NCI-H446 (cell line): ENCODE data around the gene FBXL19.

Experiments used
- DNase-seq, 2 experiments: peaks; one replicate each; lab custom pipeline; 2025; lab: John Stamatoyannopoulos, UW

Gene FBXL19

GRCh38 chr16:30947541-30947858 lies 24.1 kb downstream of the FBXL19 start:
- DNase-seq = no peak

DNA sequence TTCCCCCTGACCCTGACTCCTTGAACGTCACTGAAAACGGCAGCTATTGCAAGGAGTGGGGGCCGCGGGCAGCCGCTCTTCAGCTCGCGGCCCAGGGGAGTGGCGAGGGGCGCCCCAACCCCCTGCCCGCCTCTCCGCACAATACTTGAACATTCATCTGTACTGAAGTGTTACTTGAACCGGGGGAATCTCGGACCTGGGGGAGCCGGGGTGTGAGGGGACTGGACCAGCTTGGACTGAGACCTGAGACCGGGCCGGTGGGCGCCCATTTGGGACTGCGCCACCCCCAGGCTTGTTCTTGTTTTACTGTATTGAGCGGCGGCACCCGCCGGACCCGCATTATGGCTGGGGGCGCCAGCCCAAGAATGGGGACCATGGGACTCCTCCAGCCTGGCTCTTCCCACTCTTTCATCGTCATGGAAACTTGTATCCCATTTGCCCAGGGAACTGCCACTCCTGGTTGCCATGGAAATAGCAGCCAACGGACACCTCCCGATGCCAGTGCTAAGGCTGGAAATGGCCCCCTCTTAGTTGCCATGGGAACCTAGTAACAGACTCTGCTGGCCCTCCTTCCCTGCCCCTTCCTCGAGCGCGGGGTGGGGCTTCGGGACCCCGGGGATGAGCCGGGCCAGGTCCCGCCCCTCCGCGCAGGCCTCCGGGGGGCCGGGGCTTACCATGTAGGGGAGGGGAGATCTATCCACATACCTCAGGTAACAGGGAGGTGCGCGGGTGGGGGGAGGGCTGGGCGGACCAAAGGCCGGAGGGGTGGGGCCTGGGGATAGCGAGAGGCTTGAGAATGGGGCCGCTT lies 24.7 kb downstream of the FBXL19 start:
- DNase-seq = peak; percentile 37 to 50

GRCh38 chr16:30948667-30949649 lies 25.6 kb downstream of the FBXL19 start, which contains the start of gene ORAI3:
Gene ORAI3, plus strand, starts transcription at chr16:30949068. Its CDS starts 222 bp downstream, at chr16:30949290.
- DNase-seq = peak in 1 of 2 experiments; percentile 17

DNA sequence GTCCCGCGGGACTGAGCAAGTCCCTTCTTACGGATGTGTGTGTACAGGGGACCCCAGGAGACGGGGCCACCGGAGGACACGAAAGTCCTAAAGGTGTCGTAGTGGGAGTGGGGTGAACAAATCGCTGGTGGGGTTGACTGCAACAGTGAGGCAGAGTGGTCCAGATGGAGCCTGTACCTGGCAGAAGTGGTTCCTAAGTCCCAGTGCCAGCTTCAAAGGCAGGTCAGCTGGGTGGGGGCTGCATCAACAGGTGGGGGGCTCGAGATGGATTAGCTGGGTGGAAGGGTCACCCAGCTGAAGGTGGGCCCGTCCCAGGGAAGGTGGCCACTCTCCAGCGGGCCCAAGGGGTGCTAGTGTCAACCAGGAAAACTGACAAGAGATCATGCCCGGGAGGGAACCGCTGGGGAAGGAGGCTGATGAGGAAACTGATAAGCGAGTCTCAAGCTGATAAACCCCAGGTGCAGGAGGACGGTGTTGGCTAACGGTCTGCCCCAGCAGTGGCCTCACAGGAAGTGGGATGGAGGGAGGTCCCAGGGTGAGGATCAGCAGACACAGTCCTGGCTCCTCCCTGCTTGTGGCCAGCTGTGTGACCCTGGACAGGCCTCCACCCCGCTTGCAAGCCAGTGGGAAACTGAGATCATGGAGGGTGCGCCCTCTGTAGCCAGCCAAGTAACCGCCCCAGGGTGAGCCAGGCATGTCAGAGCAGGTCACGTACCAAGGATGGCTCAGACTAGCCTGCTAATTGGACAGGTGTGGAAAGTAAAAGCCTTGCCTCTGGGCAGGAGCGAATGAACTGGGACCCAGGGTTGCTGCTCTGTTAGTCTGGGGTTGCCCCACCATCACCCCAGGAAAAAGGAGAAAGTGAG lies 26.5 kb downstream of the FBXL19 start:
- no peak for DNase-seq

DNA sequence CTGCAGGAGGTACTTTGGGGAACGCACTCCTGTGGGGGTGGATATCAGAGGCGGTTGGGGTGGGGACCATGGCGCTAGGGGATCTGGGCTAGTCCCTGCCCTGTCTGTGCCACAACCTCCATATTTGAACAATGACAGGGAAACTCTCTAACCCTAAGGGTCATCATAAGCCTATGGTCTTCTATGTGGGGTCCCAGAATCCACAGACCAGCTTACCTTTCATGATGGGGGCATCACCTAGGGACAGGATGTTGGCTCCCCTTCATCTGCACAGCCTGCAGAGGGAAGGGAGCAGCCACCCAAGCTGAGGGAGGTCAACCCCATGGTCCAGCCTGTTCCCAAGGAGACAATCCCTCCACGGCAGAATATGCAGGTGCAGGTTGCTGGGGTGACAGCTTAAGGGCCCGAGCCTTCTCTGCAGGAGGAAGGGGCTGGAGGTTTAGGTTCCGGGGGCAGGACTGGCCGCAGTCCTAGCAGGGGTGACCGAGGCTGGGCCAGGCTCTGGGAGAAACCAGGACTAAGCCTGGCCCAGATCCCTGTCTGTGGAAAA lies 27.2 kb downstream of the FBXL19 start:
- no peak for DNase-seq

GRCh38 chr16:30951193-30951592 lies 27.8 kb downstream of the FBXL19 start:
- no peak for DNase-seq

- peak in 1 of 2 experiments; percentile 47 for DNase-seq
Observed at GRCh38 chr16:30951750-30952149, 28.4 kb downstream of the FBXL19 start.

DNA sequence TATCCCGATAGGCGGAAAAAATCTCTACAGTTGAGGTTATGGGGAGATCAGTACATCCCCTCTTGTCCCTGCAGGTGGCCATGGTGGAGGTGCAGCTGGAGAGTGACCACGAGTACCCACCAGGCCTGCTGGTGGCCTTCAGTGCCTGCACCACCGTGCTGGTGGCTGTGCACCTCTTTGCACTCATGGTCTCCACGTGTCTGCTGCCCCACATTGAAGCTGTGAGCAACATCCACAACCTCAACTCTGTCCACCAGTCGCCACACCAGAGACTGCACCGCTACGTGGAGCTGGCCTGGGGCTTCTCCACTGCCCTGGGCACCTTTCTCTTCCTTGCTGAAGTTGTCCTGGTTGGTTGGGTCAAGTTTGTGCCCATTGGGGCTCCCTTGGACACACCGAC lies 29.7 kb downstream of the FBXL19 start:
- no peak for DNase-seq

DNA sequence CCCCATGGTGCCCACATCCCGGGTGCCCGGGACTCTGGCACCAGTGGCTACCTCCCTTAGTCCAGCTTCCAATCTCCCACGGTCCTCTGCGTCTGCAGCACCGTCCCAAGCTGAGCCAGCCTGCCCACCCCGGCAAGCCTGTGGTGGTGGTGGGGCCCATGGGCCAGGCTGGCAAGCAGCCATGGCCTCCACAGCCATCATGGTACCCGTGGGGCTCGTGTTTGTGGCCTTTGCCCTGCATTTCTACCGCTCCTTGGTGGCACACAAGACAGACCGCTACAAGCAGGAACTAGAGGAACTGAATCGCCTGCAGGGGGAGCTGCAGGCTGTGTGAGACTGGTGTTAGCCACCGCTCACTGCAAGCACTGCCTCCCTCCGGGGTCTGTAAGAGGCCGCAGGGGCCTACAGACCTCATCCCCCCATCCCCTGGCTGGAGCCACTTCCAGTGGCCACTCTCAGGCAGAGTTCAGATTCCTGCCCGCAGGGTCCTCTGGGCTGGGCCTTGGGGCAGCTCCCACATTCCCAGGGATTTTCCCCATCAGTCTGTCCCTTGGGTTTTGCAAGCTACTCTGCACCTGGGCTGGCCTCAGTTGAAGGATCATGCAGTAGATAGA lies 30.2 kb downstream of the FBXL19 start:
- DNase-seq = peak; percentile 74 to 85

DNA sequence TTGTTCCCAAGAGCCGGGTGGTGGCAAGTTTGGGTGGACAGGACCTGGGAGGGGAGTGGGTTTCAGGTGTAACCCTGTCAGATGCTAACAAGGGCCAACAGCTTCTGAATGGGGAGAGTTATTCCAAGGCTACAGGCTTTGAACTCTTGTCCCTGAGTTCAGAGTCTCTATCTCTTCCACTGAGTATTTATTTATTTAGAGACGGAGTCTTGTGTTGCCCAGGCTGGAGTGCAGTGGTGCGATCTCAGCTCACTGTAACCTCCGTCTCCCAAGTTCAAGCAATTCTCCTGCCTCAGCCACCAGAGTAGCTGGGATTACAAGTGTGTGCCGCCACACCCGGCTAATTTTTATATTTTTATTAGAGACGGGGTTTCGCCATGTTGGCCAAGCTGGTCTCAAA lies 31.6 kb downstream of the FBXL19 start:
- no peak for DNase-seq

GRCh38 chr16:30956601-30957455 lies 33.5 kb downstream of the FBXL19 start:
- peak; percentile 48 to 82 for DNase-seq

DNA sequence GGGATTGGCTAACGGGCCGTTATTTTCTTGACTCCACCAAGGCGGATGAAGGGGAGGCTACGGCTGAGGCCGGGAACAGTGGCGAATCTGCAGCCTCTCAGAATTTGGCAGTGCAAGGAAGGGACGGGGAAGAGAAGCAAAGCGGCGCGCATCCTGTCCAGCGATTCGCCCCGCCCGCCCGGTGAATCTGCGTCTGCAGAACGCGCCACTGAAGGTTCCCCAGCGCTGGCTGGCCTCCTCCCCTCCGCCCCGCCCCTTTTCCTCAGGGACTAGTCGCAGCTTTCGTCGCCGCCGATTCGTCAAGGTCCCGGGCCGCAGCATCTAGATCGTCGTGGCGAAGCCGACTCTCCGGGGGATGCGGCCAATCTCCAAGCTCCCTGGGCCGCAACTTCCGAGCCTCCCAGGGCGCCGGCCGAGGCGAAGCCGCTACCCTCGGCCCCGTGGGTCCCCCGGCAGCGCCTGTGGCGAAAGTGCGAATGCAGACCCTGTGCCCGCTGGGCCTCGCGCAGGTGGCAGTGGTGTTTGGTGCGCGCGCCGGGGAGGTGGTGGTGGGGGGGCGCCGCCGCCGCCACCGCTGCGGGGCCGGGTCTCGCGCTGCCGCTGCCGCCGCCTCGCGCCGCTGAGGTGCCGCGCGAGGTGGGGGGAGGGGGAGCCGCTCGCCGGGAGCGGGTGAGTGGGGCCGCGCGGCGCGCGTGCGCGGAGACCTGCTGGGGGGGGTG lies 34.2 kb downstream of the FBXL19 start, which contains the start of gene SETD1A:
Gene SETD1A, plus strand, starts transcription at position 299 of the 719 bp plus-strand sequence. CDS start 978 bp downstream, outside the sequence.
- peak; percentile 85 to 93 for DNase-seq

- DNase-seq = peak; percentile 46 to 66
Observed at GRCh38 chr16:30958175-30959079, 35.1 kb downstream of the FBXL19 start.

DNA sequence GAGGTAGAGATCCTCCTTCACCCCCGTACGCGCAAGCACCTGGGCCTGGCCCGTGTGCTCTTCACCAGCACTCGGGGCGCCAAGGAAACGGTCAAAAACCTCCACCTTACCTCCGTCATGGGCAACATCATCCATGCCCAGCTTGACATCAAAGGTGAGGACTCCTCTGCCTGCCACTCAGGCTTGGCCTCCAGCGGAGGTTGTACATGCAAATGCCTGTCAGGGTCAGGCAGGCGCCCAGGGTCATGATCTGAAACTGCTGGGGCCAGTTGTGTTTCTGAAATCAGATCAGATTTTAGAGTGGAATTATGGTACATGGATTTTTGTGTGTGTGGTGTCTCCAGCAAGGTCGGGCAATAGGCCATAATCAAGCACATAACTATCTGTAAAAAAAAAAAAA lies 38.0 kb downstream of the FBXL19 start:
- no peak for DNase-seq

DNA sequence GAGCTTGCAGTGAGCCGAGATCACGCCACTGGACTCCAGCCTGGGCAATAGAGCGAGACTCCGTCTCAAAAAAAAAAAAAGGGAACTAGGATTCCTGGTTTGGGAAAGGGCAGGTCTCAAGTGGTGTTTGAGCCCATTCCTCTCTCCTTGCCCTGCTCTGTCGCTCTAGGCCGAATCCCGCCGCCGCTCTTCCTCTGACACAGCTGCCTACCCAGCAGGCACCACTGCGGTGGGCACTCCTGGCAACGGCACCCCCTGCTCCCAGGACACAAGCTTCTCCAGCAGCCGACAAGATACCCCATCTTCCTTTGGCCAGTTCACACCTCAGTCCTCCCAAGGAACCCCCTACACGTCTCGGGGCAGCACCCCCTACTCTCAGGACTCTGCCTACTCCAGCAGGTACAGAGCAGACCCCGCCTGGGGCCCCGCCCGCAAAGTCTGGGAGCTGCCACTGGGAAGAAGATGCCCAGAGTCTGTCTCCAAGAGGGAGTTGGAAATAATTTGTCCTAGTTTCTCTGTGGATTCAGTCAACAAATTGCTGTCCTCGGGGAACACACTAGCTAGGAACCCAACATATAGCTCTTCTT lies 40.6 kb downstream of the FBXL19 start:
- DNase-seq = no peak

- DNase-seq = no peak
Observed at GRCh38 chr16:30964574-30965226, 41.3 kb downstream of the FBXL19 start.

DNA sequence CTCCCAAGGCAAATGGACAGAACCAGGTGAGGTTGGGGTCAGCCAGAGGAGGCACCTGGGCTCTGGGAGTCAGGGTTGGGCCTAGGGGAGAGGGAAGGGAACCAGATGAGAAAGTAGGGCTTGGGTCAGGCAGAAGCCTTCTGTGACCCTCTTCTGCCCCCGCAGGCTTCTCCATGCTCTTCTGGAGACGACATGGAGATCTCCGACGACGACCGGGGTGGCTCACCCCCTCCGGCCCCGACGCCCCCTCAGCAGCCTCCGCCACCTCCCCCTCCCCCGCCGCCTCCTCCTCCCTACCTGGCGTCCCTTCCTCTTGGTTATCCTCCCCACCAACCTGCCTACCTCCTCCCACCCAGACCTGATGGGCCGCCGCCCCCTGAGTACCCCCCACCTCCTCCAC lies 42.1 kb downstream of the FBXL19 start:
- DNase-seq = no peak
